GM12878 (cell line): ENCODE measurements around the gene AHCYL2. TPM values are rescaled to one million over a fixed set of nuclear protein-coding genes. Genes with fewer than 3 reads are reported as not detected.

ENCODE experiments used
- ATAC-seq: fragments of 200-7000 bp; cut with Tn5 transposase; 3 replicates; pipeline ENCODE4 v1.9.1; 2020; ENCODE audit warnings: mild to moderate bottlenecking, moderate library complexity
- BruUV-seq: library from RNA; stranded (reverse); fragments of 400-500 nt; replicated peaks from 2 replicates; lab custom pipeline; 2021; lab: Mats Ljungman, UMichigan
- CTCF ChIA-PET: fragments of 300-600 bp; sonication (Branson Sonifier 250); formaldehyde crosslinking; extraction: SDS; loops from one replicate; lab custom pipeline; 2021; ENCODE audit warnings: inconsistent platforms; lab: Yijun Ruan, JAX
- POLR2A ChIA-PET: fragments of 350-600 bp; formaldehyde crosslinking; extraction: SDS; loops from one replicate; lab custom pipeline; 2021; ENCODE audit warnings: inconsistent platforms; lab: Charles Lee
- RAD21 ChIA-PET: fragments of 300-600 bp; sonication (Branson Sonifier 250); formaldehyde crosslinking; loops from one replicate; lab custom pipeline; 2023; ENCODE audit warnings: antibody characterized with exemption; ENCODE audit not compliant: unreplicated experiment; lab: Charles Lee
- SMC1A ChIA-PET: fragments of 300-600 bp; sonication (Branson Sonifier 250); formaldehyde crosslinking; loops from one replicate; lab custom pipeline; 2023; ENCODE audit not compliant: unreplicated experiment, uncharacterized antibody; lab: Charles Lee
- DNase-seq: peaks from one replicate; pipeline ENCODE4 v3.0.0-alpha.2; 2011; ENCODE audit warnings: low read depth, low spot score
- FAIRE-seq: peaks from 3 replicates; lab custom pipeline; 2011; peaks lifted over from hg19 to GRCh38; lab: Jason Lieb, UNC
- H2AFZ ChIP-seq: 2 replicates; pipeline ENCODE4 v1.6.0; 2011; ENCODE audit warnings: low read depth, low read length, control low read depth; ENCODE audit not compliant: control insufficient read depth
- H3K27ac ChIP-seq: 2 replicates; pipeline ENCODE4 v1.5.1; 2011; ENCODE audit warnings: control low read depth; ENCODE audit not compliant: control insufficient read depth, insufficient read depth
- H3K27me3 ChIP-seq, 2 experiments: replicated peaks in 1 of 2; 2 replicates each; pipeline versions ENCODE4 v1.6.0 to v1.6.1; 2011; ENCODE audit warnings: low read length in 1 of 2; ENCODE audit not compliant: control insufficient read depth in 2 of 2, insufficient read depth in 2 of 2
- H3K36me3 ChIP-seq, 2 experiments: 2 replicates each; pipeline ENCODE4 v1.5.1; 2011; ENCODE audit warnings: low read length in 1 of 2; ENCODE audit not compliant: control insufficient read depth in 2 of 2, insufficient read depth in 2 of 2
- H3K4me1 ChIP-seq: 2 replicates; pipeline ENCODE4 v1.6.1; 2011; ENCODE audit warnings: mild to moderate bottlenecking, low read length, moderate library complexity, mixed read lengths; ENCODE audit not compliant: control insufficient read depth, insufficient read depth
- H3K4me2 ChIP-seq: 2 replicates; pipeline ENCODE4 v1.6.0; 2011; ENCODE audit warnings: control low read depth; ENCODE audit not compliant: control insufficient read depth, insufficient read depth
- H3K4me3 ChIP-seq: fragments of 200-600 bp; sonication (generic); 2 replicates; pipeline ENCODE4 v1.5.1; 2016
- H3K79me2 ChIP-seq: 2 replicates; pipeline ENCODE4 v1.6.0; 2011; ENCODE audit warnings: low read length; ENCODE audit not compliant: control insufficient read depth, insufficient read depth
- H3K9ac ChIP-seq: 2 replicates; pipeline ENCODE4 v1.8.0; 2011; ENCODE audit warnings: low read length, control low read depth, mixed read lengths; ENCODE audit not compliant: control insufficient read depth, insufficient read depth
- H3K9me3 ChIP-seq: replicated peaks from 3 replicates; pipeline ENCODE4 v1.5.1; 2011; ENCODE audit warnings: mild to moderate bottlenecking, low read length; ENCODE audit not compliant: control insufficient read depth, insufficient read depth
- H4K20me1 ChIP-seq: 2 replicates; pipeline ENCODE4 v1.6.0; 2011; ENCODE audit not compliant: control insufficient read depth, insufficient read depth
- ATF2 ChIP-seq: IDR thresholded peaks from 2 replicates; pipeline ENCODE4 v1.6.1; 2012; ENCODE audit warnings: low read length, inconsistent platforms
- BMI1 ChIP-seq: fragments of 450-650 bp; IDR thresholded peaks from 2 replicates; pipeline ENCODE4 v1.6.1; 2016; ENCODE audit warnings: mild to moderate bottlenecking, moderate library complexity, borderline replicate concordance
- CHD2 ChIP-seq: IDR thresholded peaks from 2 replicates; pipeline ENCODE4 v1.6.1; 2011; ENCODE audit warnings: low read depth, low read length, improper control_type of control experiment, borderline replicate concordance
- E2F8 ChIP-seq: fragments of 450-650 bp; IDR thresholded peaks from 2 replicates; pipeline ENCODE4 v1.6.1; 2018; ENCODE audit warnings: mild to moderate bottlenecking, low read depth, moderate library complexity; ENCODE audit not compliant: partially characterized antibody
- ELK1 ChIP-seq: IDR thresholded peaks from 2 replicates; pipeline ENCODE4 v1.6.1; 2012; ENCODE audit warnings: low read depth, low read length, improper control_type of control experiment
- MLLT1 ChIP-seq: fragments of 450-650 bp; IDR thresholded peaks from 2 replicates; pipeline ENCODE4 v1.6.1; 2016; ENCODE audit warnings: mild to moderate bottlenecking
- MTA3 ChIP-seq: IDR thresholded peaks from 2 replicates; pipeline ENCODE4 v1.6.1; 2012; ENCODE audit warnings: low read length, inconsistent platforms, borderline replicate concordance
- MYB ChIP-seq: fragments of 150-350 bp; IDR thresholded peaks from 2 replicates; pipeline ENCODE4 v1.6.1; 2014; ENCODE audit warnings: mild to moderate bottlenecking, low read depth, low read length, borderline replicate concordance
- NFYA ChIP-seq: IDR thresholded peaks from 2 replicates; pipeline ENCODE4 v1.6.1; 2011; ENCODE audit warnings: low read depth, mild to moderate bottlenecking, low read length, improper control_type of control experiment, borderline replicate concordance
- NR2C2 ChIP-seq: IDR thresholded peaks from 2 replicates; pipeline ENCODE4 v1.6.1; 2011; ENCODE audit warnings: borderline replicate concordance, low read depth; ENCODE audit not compliant: control insufficient read depth, insufficient read length
- PKNOX1 ChIP-seq: fragments of 450-650 bp; IDR thresholded peaks from 2 replicates; pipeline ENCODE4 v1.6.1; 2016; ENCODE audit warnings: mild to moderate bottlenecking
- POLR2AphosphoS5 ChIP-seq: IDR thresholded peaks from 2 replicates; pipeline ENCODE4 v1.6.1; 2011; ENCODE audit warnings: mild to moderate bottlenecking, low read length, inconsistent platforms
- RUNX3 ChIP-seq: IDR thresholded peaks from 2 replicates; pipeline ENCODE4 v1.6.1; 2012; ENCODE audit warnings: low read length, inconsistent platforms
- TBL1XR1 ChIP-seq: IDR thresholded peaks from 2 replicates; pipeline ENCODE4 v1.6.1; 2012; ENCODE audit warnings: low read depth, low read length, improper control_type of control experiment
- TCF3 ChIP-seq: IDR thresholded peaks from 2 replicates; pipeline ENCODE4 v1.6.1; 2012; ENCODE audit warnings: low read depth, mild to moderate bottlenecking, low read length, borderline replicate concordance; ENCODE audit not compliant: insufficient read depth
- ZNF24 ChIP-seq: fragments of 450-650 bp; IDR thresholded peaks from 2 replicates; pipeline ENCODE4 v1.6.1; 2017; ENCODE audit warnings: antibody characterized with exemption, mild to moderate bottlenecking
- WGBS: methylation state at CpG from one replicate; pipeline ENCODE4 v1.1.6; 2016; ENCODE audit warnings: low lambda C conversion rate; ENCODE audit not compliant: insufficient replicate concordance, insufficient coverage; ENCODE audit errors: missing lambda C conversion rate; 5-methylcytosine and 5-hydroxymethylcytosine counted together
- in situ Hi-C: fragments of 300-500 bp; cut with MboI; formaldehyde crosslinking; loops from 9 replicates; pipeline ENCODE4 v1.14.3; 2018; ENCODE audit warnings: mixed read lengths
- intact Hi-C: fragments of 100-400 bp; cut with micrococcal nuclease; formaldehyde crosslinking; loops from one replicate; pipeline ENCODE4 v1.14.2; 2022; ENCODE audit not compliant: unreplicated experiment
- polyA plus RNA-seq, 11 experiments: library from polyadenylated mRNA; depleted of rRNA in 4 of 11; unstranded in 6 of 11; stranded (reverse) in 5 of 11; fragments of >200 nt; fragmentation: Nextera tagmentation in 4 of 11; fragmentation: Illumina TruSeq in 1 of 11; extraction: Ambion mirVana in 4 of 11; extraction: Trizol in 1 of 11; gene quantifications; 1 replicate in 1 of 11; 2 replicates in 10 of 11; pipeline versions ENCODE4 v1.2.1 to v1.2.3, GENCODE V29; 2011 to 2016; ENCODE audit warnings: inconsistent platforms in 2 of 11, missing spikeins in 2 of 11, low read depth in 1 of 11
- total RNA-seq, 4 experiments: library from RNA; depleted of rRNA in 3 of 4; stranded (reverse); fragments of >200 nt in 3 of 4; fragmentation: Illumina TruSeq in 1 of 4; extraction: Trizol in 1 of 4; gene quantifications; 2 replicates each; pipeline versions ENCODE4 v1.2.1 to v1.2.3, GENCODE V29; 2013 to 2021

AHCYL2 gene
- total and polyA plus RNA-seq, 10 of the 15 experiments (the other 5 are each of a cell fraction or from before 2014, with no cell fraction given): 1.7 to 29.1 (median 5.4) TPM

GRCh38 chr7:129311429-129311828 lies 86.6 kb downstream of the AHCYL2 start (continued):
- TF ChIP-seq ELK1 (no peak), CHD2 (no peak), RUNX3 (no peak), BMI1 (no peak), PKNOX1 (no peak)

GRCh38 chr7:129313282-129313681 lies 88.5 kb downstream of the AHCYL2 start:
- Histone ChIP-seq H2AFZ (no peak overlapping the region), H3K27me3 (no peaks in the 10 kb centered on the region), H3K4me1 (no peaks in the 10 kb centered on the region), H3K9me3 (no peaks in the 10 kb centered on the region), H3K4me3 (no peak overlapping the region), H3K27ac (no peak overlapping the region), H3K4me2 (no peak overlapping the region), H3K36me3 (no peaks in the 10 kb centered on the region), H4K20me1 (no peaks in the 10 kb centered on the region), H3K9ac (no peak overlapping the region), H3K79me2 (no peaks in the 10 kb centered on the region)
- 94% methylated on average over 3 of the region's 3 CpGs for WGBS
- ATAC-seq: no peak
- ChIA-PET RAD21 (no interaction called here), CTCF (interaction anchor here (1.0 to 1.2 kb wide), 2 partner anchors 15 to 95 kb away, joined by 3 to 4 read pairs; no protein-coding TSS in a partner anchor), POLR2A (no interaction called here), SMC1A (interaction anchor here (1.5 kb wide), 1 partner anchor 95 kb away, joined by 3 read pairs; no protein-coding TSS in a partner anchor)
- BruUV-seq: no TSS peak
- no peak for FAIRE-seq
- in situ Hi-C loops: no loop called here
- DNase-seq: no peak
- no peak for TF ChIP-seq TCF3
- no peak for TF ChIP-seq POLR2AphosphoS5
- TF ChIP-seq ATF2: no peak
- TF ChIP-seq NR2C2: no peak
- TF ChIP-seq ZNF24: no peak
- no peak for TF ChIP-seq TBL1XR1
- TF ChIP-seq NFYA: no peak
- TF ChIP-seq E2F8: no peak
- TF ChIP-seq MTA3: no peak
- no peak for TF ChIP-seq MYB
- TF ChIP-seq MLLT1: no peak
- intact Hi-C loops: no loop called here
